WERI-Rb-1 (cell line): ENCODE results near the gene FAM181B.

Source experiments
- DNase-seq: peaks from one replicate; pipeline ENCODE4 v3.0.0-alpha.2; 2020
- H3K27ac ChIP-seq: fragments of 250-450 bp; sonication (Bioruptor Pico); 2 replicates; pipeline ENCODE4 v1.5.1; 2020; ENCODE audit warnings: mild to moderate bottlenecking, moderate library complexity
- H3K27me3 ChIP-seq: fragments of 250-450 bp; sonication (Bioruptor Pico); 2 replicates; pipeline ENCODE4 v1.5.1; 2021; ENCODE audit warnings: mild to moderate bottlenecking, low read depth, moderate library complexity; ENCODE audit not compliant: insufficient read depth, severe bottlenecking
- H3K36me3 ChIP-seq: fragments of 250-450 bp; sonication (Bioruptor Pico); 2 replicates; pipeline ENCODE4 v1.5.1; 2020; ENCODE audit warnings: mild to moderate bottlenecking, moderate library complexity
- H3K4me3 ChIP-seq: 2 replicates; pipeline ENCODE4 v1.5.1; 2011; ENCODE audit warnings: low read depth, mild to moderate bottlenecking, control low read depth, low read length
- H3K9me3 ChIP-seq: fragments of 250-450 bp; sonication (Bioruptor Pico); 2 replicates; pipeline ENCODE4 v1.5.1; 2021; ENCODE audit warnings: mild to moderate bottlenecking, moderate library complexity; ENCODE audit not compliant: severe bottlenecking
- CTCF ChIP-seq: IDR thresholded peaks from 2 replicates; pipeline ENCODE4 v1.5.1; 2011; ENCODE audit warnings: low read depth, mild to moderate bottlenecking, control low read depth, inconsistent platforms, low read length

FAM181B gene

DNA sequence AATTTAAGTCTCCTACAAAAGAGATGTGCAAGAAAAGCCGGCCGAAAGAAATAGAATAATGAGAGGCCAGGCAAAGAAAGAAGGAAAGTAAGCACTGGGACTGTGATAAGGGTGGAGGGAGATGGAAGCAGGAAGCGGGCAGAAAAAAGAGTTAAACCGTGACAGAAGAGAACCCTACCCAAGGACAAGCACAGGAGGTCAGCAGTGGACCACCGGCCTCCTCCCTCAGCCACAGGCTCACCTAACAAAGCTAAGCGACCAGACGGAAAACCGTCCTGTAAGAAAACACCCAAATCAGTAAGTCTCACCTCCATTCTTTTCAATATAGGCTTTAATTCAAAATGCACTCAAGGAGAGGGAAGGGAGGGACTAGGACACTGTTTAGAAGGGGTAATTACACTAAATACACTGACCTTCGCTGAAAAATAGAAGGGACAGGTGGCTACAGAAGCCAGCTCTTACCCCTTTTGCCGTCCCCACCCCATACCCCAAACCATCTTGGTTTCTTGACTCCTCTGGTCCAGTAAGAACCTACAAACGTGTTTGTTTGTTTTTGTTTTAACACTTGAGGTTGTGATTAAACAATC, 1.9 kb downstream of the FAM181B start:
- Histone ChIP-seq H3K27me3 (peaks cover 88% of the 10 kb centered on the region), H3K9me3 (peaks cover 11% of the 10 kb centered on the region), H3K36me3 (no peaks in the 10 kb centered on the region), H3K27ac (no peak overlapping the region), H3K4me3 (no peak overlapping the region)
- TF ChIP-seq CTCF = no peak
- DNase-seq = no peak

DNA sequence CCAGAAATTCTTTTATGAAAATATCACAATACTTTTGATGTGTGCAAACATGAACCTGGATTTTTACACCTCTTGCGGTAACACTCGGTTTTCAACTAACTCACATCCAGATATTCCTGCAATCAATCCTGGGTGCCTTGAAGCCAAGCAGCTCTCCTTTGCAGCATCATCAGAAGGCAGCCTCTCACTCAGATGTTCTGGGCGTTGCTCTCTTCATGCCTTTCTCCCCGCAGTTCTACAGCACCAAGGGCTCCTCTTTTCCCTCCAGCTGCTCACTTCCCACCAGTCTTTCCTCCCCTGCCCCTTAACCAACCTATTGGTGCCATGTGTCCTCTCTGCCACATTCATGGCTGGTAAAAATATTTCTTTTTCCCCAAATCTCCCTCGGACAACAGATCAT, 2.9 kb downstream of the FAM181B start:
- Histone ChIP-seq H3K27me3 (peaks cover 86% of the 10 kb centered on the region), H3K27ac (no peak overlapping the region), H3K4me3 (no peak overlapping the region), H3K9me3 (peaks cover 10% of the 10 kb centered on the region), H3K36me3 (no peaks in the 10 kb centered on the region)
- TF ChIP-seq CTCF = no peak
- DNase-seq = no peak

DNA sequence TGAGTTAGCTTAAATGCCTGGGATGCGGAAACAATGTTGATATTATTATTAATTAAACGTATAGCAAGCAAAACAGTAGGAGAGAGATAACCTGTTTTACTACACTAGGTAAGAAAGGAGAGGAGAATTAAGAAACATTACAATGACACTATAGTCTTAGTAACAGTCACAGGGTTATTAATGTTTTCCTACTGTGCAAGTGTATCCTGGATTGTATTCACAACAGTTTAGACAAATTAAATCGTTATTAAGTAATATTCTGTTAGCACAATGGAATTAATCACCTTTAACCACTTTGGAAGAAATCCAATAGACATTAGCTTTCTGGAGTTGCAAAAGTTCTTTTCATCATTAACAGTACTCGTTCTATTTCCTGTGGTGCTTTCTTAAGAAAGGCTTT, 3.4 kb downstream of the FAM181B start:
- Histone ChIP-seq H3K27ac (no peak overlapping the region), H3K36me3 (no peaks in the 10 kb centered on the region), H3K9me3 (peaks cover 7% of the 10 kb centered on the region), H3K27me3 (peaks cover 83% of the 10 kb centered on the region), H3K4me3 (no peak overlapping the region)
- no peak for DNase-seq
- no peak for TF ChIP-seq CTCF

- no peak for DNase-seq
- Histone ChIP-seq H3K4me3 (no peak overlapping the region), H3K9me3 (no peaks in the 10 kb centered on the region), H3K36me3 (no peaks in the 10 kb centered on the region), H3K27ac (no peak overlapping the region), H3K27me3 (peaks cover 30% of the 10 kb centered on the region)
- no peak for TF ChIP-seq CTCF
These were observed 9.6 kb downstream of the FAM181B start for GRCh38 chr11:82724026-82724425.

- H3K36me3 ChIP-seq = no peaks in the 10 kb centered on the region
- DNase-seq = no peak
- no peak for TF ChIP-seq CTCF
- H3K27me3 ChIP-seq = peaks cover 12% of the 10 kb centered on the region
- no peak overlapping the region for H3K27ac ChIP-seq
- no peak overlapping the region for H3K4me3 ChIP-seq
- H3K9me3 ChIP-seq = no peaks in the 10 kb centered on the region
These were observed 11.4 kb downstream of the FAM181B start for GRCh38 chr11:82722231-82722630.
